ENCODE data around the gene MIOX. TPM values are rescaled to one million over a fixed set of nuclear protein-coding genes. Genes with fewer than 3 reads are reported as not detected.

MIOX gene
- total and polyA plus RNA-seq, 9 of the 15 experiments (the other 6 are each of a cell fraction or from before 2014, with no cell fraction given), result 0.08 TPM; not detected in 8

- TF ChIP-seq RBM17 (IDR thresholded peaks at IDR 0.05; ENCODE audit: borderline replicate concordance, low read depth, low read length), result no peak
- TF ChIP-seq PML (IDR thresholded peaks at IDR 0.05; ENCODE audit: low read length), result no peak
- TF ChIP-seq ZNF512 (tag; IDR thresholded peaks at IDR 0.05), result no peak
- no peak for TF ChIP-seq THAP7 (CRISPR knock-in tag; IDR thresholded peaks at IDR 0.05)
- TF ChIP-seq NFYB (IDR thresholded peaks at IDR 0.05; ENCODE audit: extremely low read depth, insufficient read length), result no peak
- no peak for TF ChIP-seq MXI1 (IDR thresholded peaks at IDR 0.05; ENCODE audit: low read depth, low read length)
- TF ChIP-seq ZBTB2 (IDR thresholded peaks at IDR 0.05), result no peak
- no peak for TF ChIP-seq MITF (IDR thresholded peaks at IDR 0.05)
- TF ChIP-seq BCLAF1 (IDR thresholded peaks at IDR 0.05; ENCODE audit: borderline replicate concordance in 1 of 2, control insufficient read depth in 1 of 2, low read depth in 2 of 2, low read length in 1 of 2), result no peak
- no peak for TF ChIP-seq ZNF445 (CRISPR knock-in tag; IDR thresholded peaks at IDR 0.05; ENCODE audit: low read depth)
- no peak for TF ChIP-seq ZBTB9 (CRISPR knock-in tag; IDR thresholded peaks at IDR 0.05)
- TF ChIP-seq SAP30 (IDR thresholded peaks at IDR 0.05; ENCODE audit: borderline replicate concordance, insufficient read depth, low read depth, low read length, poor library complexity, severe bottlenecking), result no peak
Measured at GRCh38 chr22:50498322-50498890, 11.7 kb downstream of the MIOX start (continued).
